ENCODE data around the gene ZNF550. TPM values are rescaled to one million over a fixed set of nuclear protein-coding genes. Genes with fewer than 3 reads are reported as not detected.

Gene ZNF550
- total RNA-seq, 1 donor from 2014 or later, result 13.5 TPM

DNA sequence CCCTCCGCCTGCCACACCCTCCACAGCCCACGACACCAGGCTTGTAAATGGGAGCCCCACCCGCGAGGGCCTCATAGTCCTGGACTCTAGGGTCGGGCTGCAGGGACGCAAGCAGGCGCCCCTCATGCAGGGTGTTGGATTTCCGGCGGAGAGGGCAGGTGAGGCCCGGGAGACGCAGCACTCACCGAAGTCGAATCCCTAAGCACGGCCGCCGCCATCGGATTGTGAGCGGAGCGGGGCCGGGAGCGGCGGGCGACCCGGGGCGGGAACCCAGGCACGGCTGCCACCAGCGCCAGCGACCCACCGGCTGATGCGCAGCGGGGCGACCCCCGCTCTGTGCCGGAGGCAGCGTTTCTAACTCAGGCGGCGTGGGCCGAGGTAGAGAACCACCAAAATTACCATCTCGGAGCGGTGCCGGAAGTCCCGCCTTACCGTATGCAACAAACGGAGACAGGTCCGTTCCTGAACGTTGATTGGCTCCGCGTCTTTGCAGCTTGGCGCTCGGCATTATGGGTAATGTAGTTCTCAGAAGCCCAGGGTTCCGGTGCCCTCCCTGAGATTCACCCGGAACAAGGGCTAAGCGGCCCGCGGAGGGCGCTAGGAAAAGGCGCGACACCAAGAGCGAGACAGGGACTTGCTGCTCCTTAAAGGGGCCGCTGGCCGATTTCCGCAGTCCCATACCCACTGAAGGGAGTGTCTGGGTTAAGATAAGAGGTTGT lies 19.0 kb upstream of the ZNF550 start, which contains the start of gene ZNF416:
Gene ZNF416 (minus strand): TSS at position 425 of the 719 bp plus-strand sequence. CDS start 207 bp downstream, at position 218.
- Histone ChIP-seq H3K4me1 (ENCODE audit: insufficient read depth, low read length) (peaks cover 9% of the 10 kb centered on the region), H3K4me3 (ENCODE audit: insufficient read depth, low read depth, low read length) (peak within 1 kb of the TSS; percentile 82), H3K27ac (ENCODE audit: low read depth, low read length) (no peak within 1 kb of the TSS), H3K36me3 (ENCODE audit: insufficient read depth, low read length) (peaks cover 17% of the 10 kb centered on the region), H3K9me3 (ENCODE audit: insufficient read depth, low read depth, low read length) (peaks cover 58% of the 10 kb centered on the region), H3K79me2 (ENCODE audit: insufficient read depth, low read length) (peaks cover 28% of the 10 kb centered on the region), H3K9ac (ENCODE audit: low read length) (peak within 1 kb of the TSS; percentile 84), H3K4me2 (ENCODE audit: low read length) (peak within 1 kb of the TSS; percentile 91), H4K20me1 (ENCODE audit: insufficient read depth, low read length) (no peaks in the 10 kb centered on the region), H3K27me3 (ENCODE audit: insufficient read depth, low read length) (no peaks in the 10 kb centered on the region), H2AFZ (ENCODE audit: low read depth, low read length) (peak within 1 kb of the TSS; percentile 92)
- Mint-ChIP-seq H3K9me3 (ENCODE audit: unreplicated experiment) (peaks cover 50% of the 10 kb centered on the region), H3K4me1 (ENCODE audit: low read depth, unreplicated experiment) (peaks cover 4% of the 10 kb centered on the region), H3K27me3 (ENCODE audit: low read depth, unreplicated experiment) (no peaks in the 10 kb centered on the region), H3K4me3 (ENCODE audit: unreplicated experiment) (peak within 1 kb of the TSS; percentile 91), H3K36me3 (ENCODE audit: low read depth, unreplicated experiment) (peaks cover 48% of the 10 kb centered on the region), H3K27ac (ENCODE audit: unreplicated experiment) (peak within 1 kb of the TSS; percentile 72)
- TF ChIP-seq EZH2 (IDR thresholded peaks at IDR 0.05; ENCODE audit: insufficient read depth, low read length) (no peak), CTCF (IDR thresholded peaks at IDR 0.05; ENCODE audit: insufficient read depth, low read depth, low read length) (no peak)
- DNase-seq (ENCODE audit: low read depth) (peak; percentile 96), FAIRE-seq (peak; percentile 81)

- H3K27me3 ChIP-seq (ENCODE audit: insufficient read depth, low read length), result no peaks in the 10 kb centered on the region
- H3K9me3 ChIP-seq (ENCODE audit: insufficient read depth, low read depth, low read length), result peaks cover 60% of the 10 kb centered on the region
- no peak for FAIRE-seq
- H3K4me3 Mint-ChIP-seq (ENCODE audit: unreplicated experiment), result peak overlapping the region; percentile 91
- H3K36me3 ChIP-seq (ENCODE audit: insufficient read depth, low read length), result peaks cover 32% of the 10 kb centered on the region
- H3K36me3 Mint-ChIP-seq (ENCODE audit: low read depth, unreplicated experiment), result peaks cover 65% of the 10 kb centered on the region
- no peak overlapping the region for H3K27ac ChIP-seq (ENCODE audit: low read depth, low read length)
- H3K4me2 ChIP-seq (ENCODE audit: low read length), result no peak overlapping the region
- no peak overlapping the region for H3K9ac ChIP-seq (ENCODE audit: low read length)
- peaks cover 4% of the 10 kb centered on the region for H3K4me1 ChIP-seq (ENCODE audit: insufficient read depth, low read length)
- no peak overlapping the region for H3K4me3 ChIP-seq (ENCODE audit: insufficient read depth, low read depth, low read length)
- H3K79me2 ChIP-seq (ENCODE audit: insufficient read depth, low read length), result peaks cover 28% of the 10 kb centered on the region
- H3K27ac Mint-ChIP-seq (ENCODE audit: unreplicated experiment), result no peak overlapping the region
- no peak overlapping the region for H2AFZ ChIP-seq (ENCODE audit: low read depth, low read length)
- TF ChIP-seq EZH2 (IDR thresholded peaks at IDR 0.05; ENCODE audit: insufficient read depth, low read length), result no peak
- no peak for TF ChIP-seq CTCF (IDR thresholded peaks at IDR 0.05; ENCODE audit: insufficient read depth, low read depth, low read length)
- no peaks in the 10 kb centered on the region for H4K20me1 ChIP-seq (ENCODE audit: insufficient read depth, low read length)
- no peak for DNase-seq (ENCODE audit: low read depth)
- no peaks in the 10 kb centered on the region for H3K27me3 Mint-ChIP-seq (ENCODE audit: low read depth, unreplicated experiment)
- H3K9me3 Mint-ChIP-seq (ENCODE audit: unreplicated experiment), result peaks cover 60% of the 10 kb centered on the region
- H3K4me1 Mint-ChIP-seq (ENCODE audit: low read depth, unreplicated experiment), result peaks cover 4% of the 10 kb centered on the region
Observed at GRCh38 chr19:57576661-57577060, 17.0 kb upstream of the ZNF550 start.

- Histone ChIP-seq H3K27me3 (ENCODE audit: insufficient read depth, low read length) (no peaks in the 10 kb centered on the region), H3K4me3 (ENCODE audit: insufficient read depth, low read depth, low read length) (no peak overlapping the region), H3K9me3 (ENCODE audit: insufficient read depth, low read depth, low read length) (peaks cover 85% of the 10 kb centered on the region), H2AFZ (ENCODE audit: low read depth, low read length) (no peak overlapping the region), H3K36me3 (ENCODE audit: insufficient read depth, low read length) (peaks cover 32% of the 10 kb centered on the region), H4K20me1 (ENCODE audit: insufficient read depth, low read length) (no peaks in the 10 kb centered on the region), H3K4me1 (ENCODE audit: insufficient read depth, low read length) (no peaks in the 10 kb centered on the region), H3K4me2 (ENCODE audit: low read length) (no peak overlapping the region), H3K9ac (ENCODE audit: low read length) (no peak overlapping the region), H3K27ac (ENCODE audit: low read depth, low read length) (no peak overlapping the region), H3K79me2 (ENCODE audit: insufficient read depth, low read length) (peaks cover 16% of the 10 kb centered on the region)
- Mint-ChIP-seq H3K27ac (ENCODE audit: unreplicated experiment) (no peak overlapping the region), H3K9me3 (ENCODE audit: unreplicated experiment) (peaks cover 89% of the 10 kb centered on the region), H3K27me3 (ENCODE audit: low read depth, unreplicated experiment) (no peaks in the 10 kb centered on the region), H3K36me3 (ENCODE audit: low read depth, unreplicated experiment) (peaks cover 80% of the 10 kb centered on the region), H3K4me3 (ENCODE audit: unreplicated experiment) (no peak overlapping the region), H3K4me1 (ENCODE audit: low read depth, unreplicated experiment) (peaks cover 2% of the 10 kb centered on the region)
- no peak for DNase-seq (ENCODE audit: low read depth)
- TF ChIP-seq CTCF (IDR thresholded peaks at IDR 0.05; ENCODE audit: insufficient read depth, low read depth, low read length), result no peak
- TF ChIP-seq EZH2 (IDR thresholded peaks at IDR 0.05; ENCODE audit: insufficient read depth, low read length), result no peak
- FAIRE-seq, result no peak
Observed at GRCh38 chr19:57572415-57572947, 12.8 kb upstream of the ZNF550 start.

All from astrocyte (in vitro differentiated cells and primary cell).